Ishikawa (cell line): ENCODE measurements around the gene SLU7.

ENCODE experiments used
- CEBPB ChIP-seq: IDR thresholded peaks from 2 replicates; pipeline ENCODE4 v1.6.1; 2012
- CREB1 ChIP-seq: IDR thresholded peaks from 2 replicates; pipeline ENCODE4 v1.6.1; 2012; ENCODE audit warnings: low read depth
- EGR1 ChIP-seq: IDR thresholded peaks from 2 replicates; pipeline ENCODE4 v1.6.1; 2012
- EP300 ChIP-seq: IDR thresholded peaks from 2 replicates; pipeline ENCODE4 v1.6.1; 2012; ENCODE audit warnings: borderline replicate concordance
- FOXM1 ChIP-seq: IDR thresholded peaks from 2 replicates; pipeline ENCODE4 v1.6.1; 2012; ENCODE audit warnings: low read depth, borderline replicate concordance
- MAX ChIP-seq: IDR thresholded peaks from 2 replicates; pipeline ENCODE4 v1.6.1; 2012
- NFIC ChIP-seq: IDR thresholded peaks from 2 replicates; pipeline ENCODE4 v1.6.1; 2012
- RAD21 ChIP-seq: IDR thresholded peaks from 2 replicates; pipeline ENCODE4 v1.6.1; 2012; ENCODE audit warnings: low read depth
- REST ChIP-seq: IDR thresholded peaks from 2 replicates; pipeline ENCODE4 v1.6.1; 2012; ENCODE audit warnings: low read depth, mild to moderate bottlenecking
- TAF1 ChIP-seq: IDR thresholded peaks from 2 replicates; pipeline ENCODE4 v1.6.1; 2012; ENCODE audit warnings: low read depth, mild to moderate bottlenecking
- TCF12 ChIP-seq: IDR thresholded peaks from 2 replicates; pipeline ENCODE4 v1.6.1; 2012; ENCODE audit warnings: low read depth
- TEAD4 ChIP-seq: IDR thresholded peaks from 2 replicates; pipeline ENCODE4 v1.6.1; 2012
- USF1 ChIP-seq: IDR thresholded peaks from 2 replicates; pipeline ENCODE4 v1.6.1; 2012
- YY1 ChIP-seq: IDR thresholded peaks from 2 replicates; pipeline ENCODE4 v1.6.1; 2012; ENCODE audit warnings: low read depth
- ZBTB7A ChIP-seq: IDR thresholded peaks from 2 replicates; pipeline ENCODE4 v1.6.1; 2012; ENCODE audit warnings: low read depth

SLU7 gene

GRCh38 chr5:160359242-160359641 is 59.6 kb downstream of the SLU7 start:
- TF ChIP-seq CREB1 (no peak), YY1 (no peak), TCF12 (no peak), RAD21 (no peak), FOXM1 (no peak), REST (no peak), CEBPB (no peak), TEAD4 (no peak), NFIC (no peak), TAF1 (no peak), EP300 (no peak)

GRCh38 chr5:160357861-160358411 is 60.9 kb downstream of the SLU7 start:
- TF ChIP-seq REST: no peak
- TF ChIP-seq NFIC: no peak
- no peak for TF ChIP-seq YY1
- no peak for TF ChIP-seq TAF1
- no peak for TF ChIP-seq USF1
- TF ChIP-seq EP300: no peak
- no peak for TF ChIP-seq FOXM1
- no peak for TF ChIP-seq CEBPB
- no peak for TF ChIP-seq TEAD4
- no peak for TF ChIP-seq TCF12
- TF ChIP-seq CREB1: no peak
- TF ChIP-seq RAD21: no peak
- TF ChIP-seq ZBTB7A: no peak
- TF ChIP-seq EGR1: no peak
- no peak for TF ChIP-seq MAX

GRCh38 chr5:160357394-160357793 is 61.5 kb downstream of the SLU7 start:
- TF ChIP-seq MAX (no peak), CREB1 (no peak), ZBTB7A (no peak), TCF12 (no peak), RAD21 (no peak), EP300 (no peak)

GRCh38 chr5:160356550-160357347 is 62.1 kb downstream of the SLU7 start:
- no peak for TF ChIP-seq EGR1
- TF ChIP-seq YY1: no peak
- no peak for TF ChIP-seq TEAD4
- TF ChIP-seq RAD21: no peak
- no peak for TF ChIP-seq ZBTB7A
- TF ChIP-seq EP300: no peak
- no peak for TF ChIP-seq TCF12
- TF ChIP-seq TAF1: no peak
- TF ChIP-seq MAX: no peak
- no peak for TF ChIP-seq REST
- no peak for TF ChIP-seq FOXM1
- no peak for TF ChIP-seq CREB1
- no peak for TF ChIP-seq CEBPB
- no peak for TF ChIP-seq NFIC
- no peak for TF ChIP-seq USF1
